Mammary epithelial cell (primary cell): Measurements from ENCODE around the gene ZNF549.

Source experiments
- EZH2 ChIP-seq: IDR thresholded peaks from 2 replicates; pipeline ENCODE4 v1.6.1; 2012; ENCODE audit warnings: low read length, inconsistent platforms, borderline replicate concordance
- TF ChIP-seq, protein P1 (sequence below), 2 donors: IDR thresholded peaks in 1 of 2; conservative IDR thresholded peaks in 1 of 2; 2 replicates each; pipeline ENCODE4 v1.5.1; 2011 to 2012; ENCODE audit warnings: inconsistent platforms in 2 of 2, low read length in 2 of 2, mild to moderate bottlenecking in 2 of 2, control low read depth in 1 of 2, low read depth in 1 of 2; ENCODE audit not compliant: insufficient read depth in 1 of 2; ENCODE audit errors: extremely low read depth in 1 of 2

DNA sequence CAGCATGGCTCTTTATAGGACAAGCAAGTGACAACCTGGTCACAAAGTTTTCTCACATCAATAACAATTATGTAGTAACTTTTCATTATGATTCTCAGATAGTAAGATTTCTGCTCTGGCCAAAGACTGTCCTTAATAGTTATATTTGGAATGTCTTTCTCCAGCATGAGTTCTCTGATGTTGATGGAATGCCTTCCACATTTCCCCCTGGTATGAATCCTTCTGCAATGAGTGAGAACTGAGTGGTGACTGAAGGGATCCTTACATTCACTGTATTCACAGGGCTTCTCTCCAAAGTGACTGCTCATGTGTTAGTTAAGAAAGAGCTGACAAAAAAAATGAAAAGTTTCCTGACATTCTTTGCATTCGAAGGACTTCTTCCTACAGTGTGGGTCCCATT, 19.4 kb downstream of the ZNF549 start:
- TF ChIP-seq, protein P1, sequence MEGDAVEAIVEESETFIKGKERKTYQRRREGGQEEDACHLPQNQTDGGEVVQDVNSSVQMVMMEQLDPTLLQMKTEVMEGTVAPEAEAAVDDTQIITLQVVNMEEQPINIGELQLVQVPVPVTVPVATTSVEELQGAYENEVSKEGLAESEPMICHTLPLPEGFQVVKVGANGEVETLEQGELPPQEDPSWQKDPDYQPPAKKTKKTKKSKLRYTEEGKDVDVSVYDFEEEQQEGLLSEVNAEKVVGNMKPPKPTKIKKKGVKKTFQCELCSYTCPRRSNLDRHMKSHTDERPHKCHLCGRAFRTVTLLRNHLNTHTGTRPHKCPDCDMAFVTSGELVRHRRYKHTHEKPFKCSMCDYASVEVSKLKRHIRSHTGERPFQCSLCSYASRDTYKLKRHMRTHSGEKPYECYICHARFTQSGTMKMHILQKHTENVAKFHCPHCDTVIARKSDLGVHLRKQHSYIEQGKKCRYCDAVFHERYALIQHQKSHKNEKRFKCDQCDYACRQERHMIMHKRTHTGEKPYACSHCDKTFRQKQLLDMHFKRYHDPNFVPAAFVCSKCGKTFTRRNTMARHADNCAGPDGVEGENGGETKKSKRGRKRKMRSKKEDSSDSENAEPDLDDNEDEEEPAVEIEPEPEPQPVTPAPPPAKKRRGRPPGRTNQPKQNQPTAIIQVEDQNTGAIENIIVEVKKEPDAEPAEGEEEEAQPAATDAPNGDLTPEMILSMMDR (conservative IDR thresholded peaks at IDR 0.05 in 1 of 2, IDR thresholded peaks at IDR 0.05 in 1 of 2; ENCODE audit: extremely low read depth in 1 of 2, insufficient read depth in 1 of 2, low read depth in 1 of 2, low read length in 2 of 2) = no peak
- no peak for TF ChIP-seq EZH2
